H1 (cell line): Measurements from ENCODE around the gene HNF4A. TPM values are rescaled to one million over a fixed set of nuclear protein-coding genes. Genes with fewer than 3 reads are reported as not detected.

Source experiments
- BCL11A ChIP-seq, 2 experiments: IDR thresholded peaks; one replicate each; pipeline ENCODE4 v1.6.1; 2011; ENCODE audit warnings: low read depth in 2 of 2, low read length in 2 of 2, mild to moderate bottlenecking in 2 of 2
- CBX5 ChIP-seq: fragments of 300-800, 300-1000 bp; sonication (generic); IDR thresholded peaks from 2 replicates; pipeline ENCODE4 v1.7.1; 2016; ENCODE audit warnings: antibody characterized with exemption, low read length, low read depth
- CHD2 ChIP-seq: IDR thresholded peaks from 2 replicates; pipeline ENCODE4 v1.6.1; 2012; ENCODE audit warnings: low read length, improper control_type of control experiment
- EZH2 ChIP-seq: fragments of 200-600 bp; sonication (generic); IDR thresholded peaks from 2 replicates; pipeline ENCODE4 v1.7.1; 2012; ENCODE audit warnings: low read depth, mild to moderate bottlenecking, moderate library complexity, low read length, inconsistent platforms; ENCODE audit not compliant: severe bottlenecking
- FOSL1 ChIP-seq: IDR thresholded peaks from 2 replicates; pipeline ENCODE4 v1.6.1; 2011; ENCODE audit warnings: mild to moderate bottlenecking, low read depth, low read length, moderate library complexity; ENCODE audit not compliant: insufficient read depth
- JUND ChIP-seq: IDR thresholded peaks from 2 replicates; pipeline ENCODE4 v1.6.1; 2011; ENCODE audit warnings: mild to moderate bottlenecking, improper control_type of control experiment, low read length
- PHF8 ChIP-seq: fragments of 200-600 bp; sonication (generic); conservative IDR thresholded peaks from 2 replicates; pipeline ENCODE4 v1.7.1; 2012; ENCODE audit warnings: low read depth, mild to moderate bottlenecking, inconsistent platforms, low read length, moderate library complexity
- SAP30 ChIP-seq: fragments of 300-600 bp; sonication (generic); IDR thresholded peaks from 2 replicates; pipeline ENCODE4 v1.7.1; 2012; ENCODE audit warnings: low read length, moderate library complexity, mild to moderate bottlenecking, inconsistent platforms; ENCODE audit not compliant: insufficient read depth, insufficient replicate concordance
- SIN3A ChIP-seq, 2 experiments: IDR thresholded peaks in 1 of 2; conservative IDR thresholded peaks in 1 of 2; 2 replicates each; pipeline ENCODE4 v1.6.1; 2011 to 2012; ENCODE audit warnings: low read length in 2 of 2, improper control_type of control experiment in 1 of 2, low read depth in 1 of 2, mild to moderate bottlenecking in 1 of 2
- SRF ChIP-seq: IDR thresholded peaks from 2 replicates; pipeline ENCODE4 v1.6.1; 2011; ENCODE audit warnings: mild to moderate bottlenecking, low read depth, low read length, moderate library complexity
- TAF1 ChIP-seq: IDR thresholded peaks from 2 replicates; pipeline ENCODE4 v1.6.1; 2011; ENCODE audit warnings: mild to moderate bottlenecking, low read depth, low read length
- polyA plus RNA-seq, 7 experiments: library from polyadenylated mRNA; depleted of rRNA in 3 of 7; stranded (reverse) in 5 of 7; unstranded in 2 of 7; fragments of >200 nt in 5 of 7; fragments of 200-250 nt in 2 of 7; gene quantifications; 1 replicate in 5 of 7; 2 replicates in 1 of 7; 4 replicates in 1 of 7; pipeline versions ENCODE4 v1.2.1 to v1.2.3, GENCODE V29; 2011 to 2013; ENCODE audit warnings: missing spikeins in 2 of 7, mixed read lengths in 2 of 7
- total RNA-seq: library from RNA; stranded (reverse); fragmentation: NEBNext Ultra II Directional; extraction: Animal tissue kit (Norgen Biotek cat#: 25700); gene quantifications from 2 replicates; pipeline ENCODE4 v1.2.1, GENCODE V29; 2021

The HNF4A gene
- total and polyA plus RNA-seq, 2 of the 8 experiments (the other 6 are each of a cell fraction or from before 2014, with no cell fraction given) = 0.03 TPM; not detected in 1

DNA sequence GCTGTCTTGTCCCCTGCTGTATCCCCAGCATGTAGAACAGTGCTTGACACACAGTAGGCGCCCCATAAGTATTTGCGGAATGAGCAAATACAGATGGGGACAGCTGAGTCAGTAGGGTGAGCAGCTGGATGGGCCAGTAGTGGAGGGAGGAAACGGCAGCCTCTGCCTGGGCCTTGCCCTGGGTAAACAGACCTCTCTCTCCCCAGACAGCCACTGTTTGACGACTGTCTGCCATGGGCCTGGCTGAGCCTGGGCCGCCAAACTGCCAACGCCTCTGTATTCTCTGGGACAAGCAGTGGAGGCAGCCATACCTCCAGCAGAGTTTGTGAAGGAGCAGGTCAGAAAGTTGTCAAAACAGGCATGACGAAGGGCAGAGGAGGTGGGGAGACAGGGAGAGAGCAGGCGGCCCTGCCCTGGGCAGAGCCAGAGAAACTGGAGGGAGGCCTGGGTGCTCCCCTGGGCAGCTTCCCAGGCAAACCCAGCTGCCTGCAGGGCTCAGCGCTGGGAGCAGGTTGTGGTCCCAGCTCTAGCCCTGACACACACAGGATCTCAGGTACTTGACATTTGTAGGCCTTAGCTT lies 15.2 kb downstream of the HNF4A start (continued):
- TF ChIP-seq SIN3A (conservative IDR thresholded peaks at IDR 0.05 in 1 of 2, IDR thresholded peaks at IDR 0.05 in 1 of 2; ENCODE audit: low read depth in 1 of 2, low read length in 2 of 2) (no peak), CBX5 (no peak), SRF (no peak), SAP30 (no peak), FOSL1 (no peak), EZH2 (no peak), PHF8 (no peak), BCL11A (IDR thresholded peaks at IDR 0.05; ENCODE audit: low read depth in 2 of 2, low read length in 2 of 2) (no peak), CHD2 (no peak), JUND (no peak), TAF1 (no peak)
